ENCODE results near the gene TBC1D3E. TPM values are rescaled to one million over a fixed set of nuclear protein-coding genes. Genes with fewer than 3 reads are reported as not detected.

Gene TBC1D3E
- total RNA-seq, result not detected in 2 replicates

GRCh38 chr17:38127651-38128050 lies at the start of gene TBC1D3E:
Gene TBC1D3E (plus strand): TSS chr17:38127951. CDS start chr17:38129496, 1,545 bp downstream.

Small RNAs within 50 kb of the gene (small RNA-seq; reads per million reads assigned to genes)
- gene RF00019 (ENCODE audit: low replicate concordance) (not detected), gene RNA5SP526 (ENCODE audit: low replicate concordance) (not detected)

Other genes with a start within 250 kb of the TBC1D3E start
- gene TBC1D3K, start 203.5 kb upstream of the TBC1D3E start, total RNA-seq, result not detected in 2 replicates
- gene TBC1D3L, start 138.9 kb upstream of the TBC1D3E start, total RNA-seq, result 3.1 and 3.3 TPM in 2 replicates
- gene TBC1D3D, start 124.0 kb upstream of the TBC1D3E start, total RNA-seq, result 0.44 TPM in 1 of 2 replicates, not detected in the other
- not detected in 2 replicates for gene TBC1D3C, start 59.3 kb upstream of the TBC1D3E start, total RNA-seq
- gene TBC1D3, start 64.6 kb downstream of the TBC1D3E start, total RNA-seq, result not detected in 2 replicates
- 33.6 and 46.4 TPM in 2 replicates for gene MRPL45, start 169.2 kb downstream of the TBC1D3E start, total RNA-seq
- under 0.01 TPM in 1 of 2 replicates, not detected in the other for gene GPR179, start 216.0 kb downstream of the TBC1D3E start, total RNA-seq
- gene SOCS7, start 223.9 kb downstream of the TBC1D3E start, total RNA-seq, result 15.3 and 16.2 TPM in 2 replicates